ENCODE data around the gene DNAL1. TPM values are rescaled to one million over a fixed set of nuclear protein-coding genes. Genes with fewer than 3 reads are reported as not detected.

Gene DNAL1
- total RNA-seq, result 4.8 and 5.4 TPM in 2 replicates

GRCh38 chr14:73644531-73645247 is at the start of gene DNAL1:
DNAL1 (plus strand) TSS chr14:73644986; CDS start chr14:73645040, 54 bp downstream.

GRCh38 chr14:73612339-73613045 is 32.3 kb upstream of the DNAL1 start, which contains the start of gene ACOT6:
ACOT6 (plus strand) TSS chr14:73612517; CDS start chr14:73612572, 55 bp downstream.

GRCh38 chr14:73713803-73714655 is 69.2 kb downstream of the DNAL1 start, which contains the start of gene PNMA1:
PNMA1 (minus strand) TSS chr14:73714384; CDS start chr14:73713639, 745 bp downstream.

Other genes with a start within 250 kb of the DNAL1 start
- 18.0 and 20.1 TPM in 2 replicates for gene NUMB, start 186.4 kb upstream of the DNAL1 start, total RNA-seq
- 9.5 and 10.8 TPM in 2 replicates for gene RIOX1, start 154.1 kb upstream of the DNAL1 start, total RNA-seq
- 2.7 and 6.0 TPM in 2 replicates for gene ACOT1, start 107.8 kb upstream of the DNAL1 start, total RNA-seq
- under 0.01 and 0.09 TPM in 2 replicates for gene HEATR4, start 86.0 kb upstream of the DNAL1 start, total RNA-seq
- gene ACOT2, start 75.8 kb upstream of the DNAL1 start, total RNA-seq, result 19.3 and 35.3 TPM in 2 replicates
- gene ACOT4, start 53.1 kb upstream of the DNAL1 start, total RNA-seq, result 0.26 and 0.32 TPM in 2 replicates
- gene ACOT6, start 32.5 kb upstream of the DNAL1 start, total RNA-seq, result not detected in 2 replicates
- 9.2 and 13.7 TPM in 2 replicates for gene PNMA1, start 69.4 kb downstream of the DNAL1 start, total RNA-seq
- 5.7 and 5.9 TPM in 2 replicates for gene PTGR2, start 206.8 kb downstream of the DNAL1 start, total RNA-seq
- gene ZNF410, start 241.9 kb downstream of the DNAL1 start, total RNA-seq, result 49.4 and 53.0 TPM in 2 replicates

All from bronchial smooth muscle cell (primary cell).